ENCODE results near the gene TBC1D5. TPM values are rescaled to one million over a fixed set of nuclear protein-coding genes. Genes with fewer than 3 reads are reported as not detected.

The TBC1D5 gene
- total RNA-seq, 1 experiment from 2014 or later: 33.9 TPM

GRCh38 chr3:17266846-17267245, 475.6 kb downstream of the TBC1D5 start:
- ChIA-PET POLR2A (no interaction called here), CTCF (no interaction called here)
- TF ChIP-seq ATF3 (IDR thresholded peaks at IDR 0.05) (no peak), SP1 (IDR thresholded peaks at IDR 0.05; ENCODE audit: low read depth) (no peak), FOSL1 (IDR thresholded peaks at IDR 0.05; ENCODE audit: low read depth) (no peak), CTCF (IDR thresholded peaks at IDR 0.05 in 2 of 3, conservative IDR thresholded peaks at IDR 0.05 in 1 of 3; ENCODE audit: borderline replicate concordance in 1 of 3, insufficient read depth in 1 of 3, low read depth in 2 of 3, low read length in 2 of 3) (no peak), CEBPB (IDR thresholded peaks at IDR 0.05; ENCODE audit: low read depth) (no peak), EGR1 (IDR thresholded peaks at IDR 0.05; ENCODE audit: low read depth) (no peak), SIN3A (IDR thresholded peaks at IDR 0.05; ENCODE audit: low read depth) (no peak), ZNF274 (IDR thresholded peaks at IDR 0.05; ENCODE audit: low read depth, low read length) (no peak), YY1 (IDR thresholded peaks at IDR 0.05; ENCODE audit: extremely low read depth, insufficient replicate concordance, low read depth, low read length) (no peak)
- TF ChIP-seq, protein P1, sequence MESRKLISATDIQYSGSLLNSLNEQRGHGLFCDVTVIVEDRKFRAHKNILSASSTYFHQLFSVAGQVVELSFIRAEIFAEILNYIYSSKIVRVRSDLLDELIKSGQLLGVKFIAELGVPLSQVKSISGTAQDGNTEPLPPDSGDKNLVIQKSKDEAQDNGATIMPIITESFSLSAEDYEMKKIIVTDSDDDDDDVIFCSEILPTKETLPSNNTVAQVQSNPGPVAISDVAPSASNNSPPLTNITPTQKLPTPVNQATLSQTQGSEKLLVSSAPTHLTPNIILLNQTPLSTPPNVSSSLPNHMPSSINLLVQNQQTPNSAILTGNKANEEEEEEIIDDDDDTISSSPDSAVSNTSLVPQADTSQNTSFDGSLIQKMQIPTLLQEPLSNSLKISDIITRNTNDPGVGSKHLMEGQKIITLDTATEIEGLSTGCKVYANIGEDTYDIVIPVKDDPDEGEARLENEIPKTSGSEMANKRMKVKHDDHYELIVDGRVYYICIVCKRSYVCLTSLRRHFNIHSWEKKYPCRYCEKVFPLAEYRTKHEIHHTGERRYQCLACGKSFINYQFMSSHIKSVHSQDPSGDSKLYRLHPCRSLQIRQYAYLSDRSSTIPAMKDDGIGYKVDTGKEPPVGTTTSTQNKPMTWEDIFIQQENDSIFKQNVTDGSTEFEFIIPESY (IDR thresholded peaks at IDR 0.05; ENCODE audit: extremely low read depth, insufficient replicate concordance, low read length): no peak

More at GRCh38 chr3:17266846-17267245, 475.6 kb downstream of the TBC1D5 start:
- H3K9ac ChIP-seq (ENCODE audit: low read length): no peak overlapping the region
- H3K9me3 ChIP-seq (ENCODE audit: control insufficient read depth in 1 of 2, insufficient read depth in 1 of 2, low read depth in 1 of 2, low read length in 2 of 2): no peaks in the 10 kb centered on the region
- H3K4me3 ChIP-seq (replicated peaks in 1 of 2; ENCODE audit: low read depth in 1 of 2, low read length in 2 of 2): no peak overlapping the region
- no peaks in the 10 kb centered on the region for H3K9me2 ChIP-seq (ENCODE audit: insufficient read depth)
- DNase-seq (ENCODE audit: low read depth, low spot score) (no peak), ATAC-seq (no peak)
- intact Hi-C loops (cut with micrococcal nuclease): no loop called here
- no peaks in the 10 kb centered on the region for H4K20me1 ChIP-seq (ENCODE audit: insufficient read depth)
- no peaks in the 10 kb centered on the region for H3K4me1 ChIP-seq (ENCODE audit: control insufficient read depth in 1 of 2, insufficient read depth in 2 of 2, low read length in 2 of 2)
- no TSS peak for BruUV-seq (replicated peaks)
- no peaks in the 10 kb centered on the region for H3K79me2 ChIP-seq (ENCODE audit: insufficient read depth, low read length)
- no peaks in the 10 kb centered on the region for H3K27me3 ChIP-seq (ENCODE audit: insufficient read depth, low read length)
- H3K27ac ChIP-seq (ENCODE audit: low read depth, low read length): no peak overlapping the region
- no peak overlapping the region for H2AFZ ChIP-seq (ENCODE audit: low read depth, low read length, poor library complexity, severe bottlenecking)
- no peak overlapping the region for H3K4me2 ChIP-seq (ENCODE audit: low read length)
- RAD21 ChIA-PET (ENCODE audit: low non-redundant PET in 1 of 2, low total read pairs in 2 of 2, uncharacterized antibody in 2 of 2, unreplicated experiment in 2 of 2): no interaction called here
- no peaks in the 10 kb centered on the region for H3K36me3 ChIP-seq (ENCODE audit: control insufficient read depth in 1 of 2, insufficient read depth in 2 of 2, low read length in 2 of 2)

Data from HCT116 (cell line).